SK-N-SH treated with all-trans-retinoic acid at 6 μM for 48 hours (cell line): ENCODE results near the gene MAGEA8.

Experiments used
- ATAC-seq: fragments of 200-7000 bp; cut with Tn5 transposase; 3 replicates; pipeline ENCODE4 v1.9.1; 2020; ENCODE audit warnings: mild to moderate bottlenecking, moderate library complexity
- ARNTL ChIP-seq: fragments of 450-650 bp; formaldehyde crosslinking; IDR thresholded peaks from 2 replicates; pipeline ENCODE4 v1.5.0; 2020; ENCODE audit warnings: low read depth, mild to moderate bottlenecking, moderate library complexity, borderline replicate concordance
- BACH2 ChIP-seq: fragments of 250-450 bp; sonication (Bioruptor Pico); IDR thresholded peaks from 2 replicates; pipeline ENCODE4 v1.9.0; 2021; ENCODE audit warnings: mild to moderate bottlenecking, borderline replicate concordance
- ESRRG ChIP-seq: fragments of 250-450 bp; sonication (Bioruptor Pico); IDR thresholded peaks from 2 replicates; pipeline ENCODE4 v1.6.1; 2021; ENCODE audit warnings: mild to moderate bottlenecking
- GLIS3 ChIP-seq: fragments of 250-450 bp; sonication (Bioruptor Pico); IDR thresholded peaks from 2 replicates; pipeline ENCODE4 v1.5.0; 2020; ENCODE audit warnings: mild to moderate bottlenecking, moderate library complexity
- ISL1 ChIP-seq: fragments of 250-450 bp; sonication (Bioruptor Pico); IDR thresholded peaks from 2 replicates; pipeline ENCODE4 v2.1.2; 2022; ENCODE audit warnings: mild to moderate bottlenecking, moderate library complexity
- OSR1 ChIP-seq: fragments of 250-450 bp; sonication (Bioruptor Pico); IDR thresholded peaks from 2 replicates; pipeline ENCODE4 v1.8.0; 2022; ENCODE audit warnings: moderate library complexity, mild to moderate bottlenecking, inconsistent platforms
- POU6F1 ChIP-seq: fragments of 250-450 bp; sonication (Bioruptor Pico); IDR thresholded peaks from 2 replicates; pipeline ENCODE4 v1.8.0; 2021; ENCODE audit warnings: low read depth, mild to moderate bottlenecking, moderate library complexity, borderline replicate concordance
- PPARA ChIP-seq: fragments of 250-450 bp; sonication (Bioruptor Pico); IDR thresholded peaks from 2 replicates; pipeline ENCODE4 v1.5.0; 2020; ENCODE audit warnings: mild to moderate bottlenecking, borderline replicate concordance
- RARB ChIP-seq: fragments of 250-450 bp; sonication (Bioruptor Pico); IDR thresholded peaks from 2 replicates; pipeline ENCODE4 v1.8.0; 2021; ENCODE audit warnings: mild to moderate bottlenecking, moderate library complexity
- SNAI2 ChIP-seq: fragments of 250-450 bp; sonication (Bioruptor Pico); IDR thresholded peaks from 2 replicates; pipeline ENCODE4 v1.5.0; 2020; ENCODE audit warnings: mild to moderate bottlenecking, moderate library complexity
- TCF4 ChIP-seq: fragments of 250-450 bp; sonication (Bioruptor Pico); IDR thresholded peaks from 2 replicates; pipeline ENCODE4 v1.8.0; 2021; ENCODE audit warnings: mild to moderate bottlenecking, moderate library complexity, borderline replicate concordance
- TOX ChIP-seq: fragments of 250-450 bp; sonication (Bioruptor Pico); IDR thresholded peaks from 2 replicates; pipeline ENCODE4 v1.8.0; 2021; ENCODE audit warnings: mild to moderate bottlenecking, moderate library complexity, borderline replicate concordance
- ZC3H10 ChIP-seq: fragments of 250-450 bp; sonication (Bioruptor Pico); IDR thresholded peaks from 2 replicates; pipeline ENCODE4 v1.5.1; 2021; ENCODE audit warnings: mild to moderate bottlenecking, moderate library complexity
- ZFP3 ChIP-seq: fragments of 250-450 bp; sonication (Bioruptor Pico); IDR thresholded peaks from 2 replicates; pipeline ENCODE4 v1.5.0; 2020; ENCODE audit warnings: mild to moderate bottlenecking, moderate library complexity
- ZFP30 ChIP-seq: fragments of 450-650 bp; formaldehyde crosslinking; IDR thresholded peaks from 2 replicates; pipeline ENCODE4 v1.5.0; 2022; ENCODE audit warnings: mild to moderate bottlenecking, moderate library complexity
- ZNF565 ChIP-seq: fragments of 450-650 bp; formaldehyde crosslinking; conservative IDR thresholded peaks from 2 replicates; pipeline ENCODE4 v1.5.0; 2020; ENCODE audit warnings: low read depth, mild to moderate bottlenecking, moderate library complexity
- ZNF70 ChIP-seq: fragments of 450-650 bp; formaldehyde crosslinking; IDR thresholded peaks from 2 replicates; pipeline ENCODE4 v1.5.0; 2020; ENCODE audit warnings: mild to moderate bottlenecking, moderate library complexity
- ZNF8 ChIP-seq: fragments of 450-650 bp; formaldehyde crosslinking; IDR thresholded peaks from 2 replicates; pipeline ENCODE4 v1.5.0; 2020; ENCODE audit warnings: mild to moderate bottlenecking, moderate library complexity
- TF ChIP-seq, protein P1 (sequence below): fragments of 250-450 bp; sonication (Bioruptor Pico); IDR thresholded peaks from 2 replicates; pipeline ENCODE4 v1.5.1; 2021; ENCODE audit warnings: mild to moderate bottlenecking, moderate library complexity
- TF ChIP-seq, protein P2 (sequence below): fragments of 250-450 bp; sonication (Bioruptor Pico); IDR thresholded peaks from 2 replicates; pipeline ENCODE4 v1.5.1; 2020; ENCODE audit warnings: low read depth, mild to moderate bottlenecking, moderate library complexity
- TF ChIP-seq, protein P3 (sequence below): fragments of 250-450 bp; sonication (Bioruptor Pico); IDR thresholded peaks from 2 replicates; pipeline ENCODE4 v1.5.0; 2020; ENCODE audit warnings: mild to moderate bottlenecking, moderate library complexity

The MAGEA8 gene

GRCh38 chrX:149848855-149849254 is 32.1 kb upstream of the MAGEA8 start:
- no peak for TF ChIP-seq ARNTL
- TF ChIP-seq POU6F1 (CRISPR knock-in tag) = no peak
- TF ChIP-seq GLIS3 (CRISPR knock-in tag) = no peak
- no peak for TF ChIP-seq ZNF565 (CRISPR knock-in tag)
- TF ChIP-seq RARB = no peak
- TF ChIP-seq OSR1 (CRISPR knock-in tag) = no peak
- no peak for TF ChIP-seq ZFP30 (CRISPR knock-in tag)
- ATAC-seq = no peak

DNA sequence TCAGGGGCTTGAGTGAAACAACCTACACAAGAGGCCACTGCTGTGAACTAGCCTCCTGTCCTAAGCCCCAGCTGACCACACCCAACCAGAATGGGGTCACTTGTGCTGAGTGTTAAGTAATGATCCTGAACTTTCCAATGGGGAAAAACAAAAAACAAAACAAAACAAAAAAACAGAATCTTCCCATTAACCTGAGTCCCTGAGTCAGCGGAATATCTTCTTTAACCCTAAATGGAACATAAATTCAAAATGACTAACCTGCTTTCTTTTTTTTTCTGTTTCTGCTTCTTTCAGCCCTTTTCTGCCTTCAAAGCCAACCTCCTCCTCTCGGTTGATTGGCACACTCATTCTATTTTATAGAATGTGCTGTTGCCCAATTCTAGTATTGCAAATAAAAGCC is 31.2 kb upstream of the MAGEA8 start:
- TF ChIP-seq SNAI2 (no peak), POU6F1 (CRISPR knock-in tag) (no peak), ESRRG (no peak), ZNF70 (CRISPR knock-in tag) (no peak), RARB (no peak), ZFP3 (CRISPR knock-in tag) (no peak), ISL1 (CRISPR knock-in tag) (no peak), BACH2 (CRISPR knock-in tag) (no peak), ZNF8 (CRISPR knock-in tag) (no peak), PPARA (CRISPR knock-in tag) (no peak), ARNTL (no peak), TCF4 (no peak), TOX (no peak), GLIS3 (CRISPR knock-in tag) (no peak)
- TF ChIP-seq, protein P1, sequence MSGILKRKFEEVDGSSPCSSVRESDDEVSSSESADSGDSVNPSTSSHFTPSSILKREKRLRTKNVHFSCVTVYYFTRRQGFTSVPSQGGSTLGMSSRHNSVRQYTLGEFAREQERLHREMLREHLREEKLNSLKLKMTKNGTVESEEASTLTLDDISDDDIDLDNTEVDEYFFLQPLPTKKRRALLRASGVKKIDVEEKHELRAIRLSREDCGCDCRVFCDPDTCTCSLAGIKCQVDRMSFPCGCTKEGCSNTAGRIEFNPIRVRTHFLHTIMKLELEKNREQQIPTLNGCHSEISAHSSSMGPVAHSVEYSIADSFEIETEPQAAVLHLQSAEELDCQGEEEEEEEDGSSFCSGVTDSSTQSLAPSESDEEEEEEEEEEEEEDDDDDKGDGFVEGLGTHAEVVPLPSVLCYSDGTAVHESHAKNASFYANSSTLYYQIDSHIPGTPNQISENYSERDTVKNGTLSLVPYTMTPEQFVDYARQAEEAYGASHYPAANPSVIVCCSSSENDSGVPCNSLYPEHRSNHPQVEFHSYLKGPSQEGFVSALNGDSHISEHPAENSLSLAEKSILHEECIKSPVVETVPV (CRISPR knock-in tag) = no peak
- ATAC-seq = no peak

DNA sequence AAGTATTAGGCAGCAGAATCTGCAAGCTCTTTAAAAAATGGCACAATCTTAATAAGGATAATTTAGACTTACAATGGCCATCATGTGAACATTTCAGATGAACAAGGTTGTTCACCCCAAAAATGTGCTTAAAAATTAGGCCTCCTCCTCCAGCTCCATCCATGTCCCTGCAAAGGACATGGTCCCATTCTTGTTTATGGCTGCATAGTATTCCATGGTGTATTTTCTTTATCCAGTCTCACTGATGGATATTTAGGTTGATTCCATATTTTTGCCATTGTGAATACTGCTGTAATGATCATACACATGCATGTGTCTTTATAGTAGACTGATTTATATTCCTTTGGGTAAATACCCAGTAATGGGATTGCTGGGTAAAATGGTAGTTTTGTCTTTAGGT is 29.1 kb upstream of the MAGEA8 start:
- no peak for TF ChIP-seq GLIS3 (CRISPR knock-in tag)
- TF ChIP-seq ISL1 (CRISPR knock-in tag) = no peak
- TF ChIP-seq, protein P1 (CRISPR knock-in tag) = no peak
- TF ChIP-seq ZFP3 (CRISPR knock-in tag) = no peak
- no peak for TF ChIP-seq RARB
- no peak for TF ChIP-seq TOX
- TF ChIP-seq ZFP30 (CRISPR knock-in tag) = no peak
- ATAC-seq = no peak

DNA sequence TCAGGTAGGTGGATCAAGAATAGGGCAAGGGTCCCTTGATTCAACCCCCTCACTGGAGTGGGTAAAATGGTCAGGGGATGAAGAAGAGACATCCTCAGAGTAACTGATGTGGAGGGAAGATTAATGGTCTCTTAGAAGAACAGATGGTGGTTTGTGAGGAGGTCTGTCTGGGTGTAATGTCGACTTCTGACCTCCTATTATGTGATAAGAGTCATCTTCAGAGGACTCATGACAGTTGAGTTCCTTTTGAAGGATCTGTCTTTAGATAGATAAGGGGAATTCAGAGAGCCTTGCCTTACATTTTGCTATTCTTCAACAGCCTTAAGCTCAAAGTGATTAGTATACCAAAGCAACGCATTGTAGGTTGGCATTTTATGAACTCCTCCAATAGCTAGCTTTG is 27.1 kb upstream of the MAGEA8 start:
- ATAC-seq = no peak
- no peak for TF ChIP-seq ISL1 (CRISPR knock-in tag)
- TF ChIP-seq ARNTL = no peak
- no peak for TF ChIP-seq RARB
- no peak for TF ChIP-seq ESRRG
- no peak for TF ChIP-seq POU6F1 (CRISPR knock-in tag)
- no peak for TF ChIP-seq BACH2 (CRISPR knock-in tag)
- TF ChIP-seq, protein P2, sequence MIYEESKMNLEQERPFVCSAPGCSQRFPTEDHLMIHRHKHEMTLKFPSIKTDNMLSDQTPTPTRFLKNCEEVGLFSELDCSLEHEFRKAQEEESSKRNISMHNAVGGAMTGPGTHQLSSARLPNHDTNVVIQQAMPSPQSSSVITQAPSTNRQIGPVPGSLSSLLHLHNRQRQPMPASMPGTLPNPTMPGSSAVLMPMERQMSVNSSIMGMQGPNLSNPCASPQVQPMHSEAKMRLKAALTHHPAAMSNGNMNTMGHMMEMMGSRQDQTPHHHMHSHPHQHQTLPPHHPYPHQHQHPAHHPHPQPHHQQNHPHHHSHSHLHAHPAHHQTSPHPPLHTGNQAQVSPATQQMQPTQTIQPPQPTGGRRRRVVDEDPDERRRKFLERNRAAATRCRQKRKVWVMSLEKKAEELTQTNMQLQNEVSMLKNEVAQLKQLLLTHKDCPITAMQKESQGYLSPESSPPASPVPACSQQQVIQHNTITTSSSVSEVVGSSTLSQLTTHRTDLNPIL (CRISPR knock-in tag) = no peak
- TF ChIP-seq TOX = no peak
- TF ChIP-seq, protein P1 (CRISPR knock-in tag) = no peak
- TF ChIP-seq, protein P3, sequence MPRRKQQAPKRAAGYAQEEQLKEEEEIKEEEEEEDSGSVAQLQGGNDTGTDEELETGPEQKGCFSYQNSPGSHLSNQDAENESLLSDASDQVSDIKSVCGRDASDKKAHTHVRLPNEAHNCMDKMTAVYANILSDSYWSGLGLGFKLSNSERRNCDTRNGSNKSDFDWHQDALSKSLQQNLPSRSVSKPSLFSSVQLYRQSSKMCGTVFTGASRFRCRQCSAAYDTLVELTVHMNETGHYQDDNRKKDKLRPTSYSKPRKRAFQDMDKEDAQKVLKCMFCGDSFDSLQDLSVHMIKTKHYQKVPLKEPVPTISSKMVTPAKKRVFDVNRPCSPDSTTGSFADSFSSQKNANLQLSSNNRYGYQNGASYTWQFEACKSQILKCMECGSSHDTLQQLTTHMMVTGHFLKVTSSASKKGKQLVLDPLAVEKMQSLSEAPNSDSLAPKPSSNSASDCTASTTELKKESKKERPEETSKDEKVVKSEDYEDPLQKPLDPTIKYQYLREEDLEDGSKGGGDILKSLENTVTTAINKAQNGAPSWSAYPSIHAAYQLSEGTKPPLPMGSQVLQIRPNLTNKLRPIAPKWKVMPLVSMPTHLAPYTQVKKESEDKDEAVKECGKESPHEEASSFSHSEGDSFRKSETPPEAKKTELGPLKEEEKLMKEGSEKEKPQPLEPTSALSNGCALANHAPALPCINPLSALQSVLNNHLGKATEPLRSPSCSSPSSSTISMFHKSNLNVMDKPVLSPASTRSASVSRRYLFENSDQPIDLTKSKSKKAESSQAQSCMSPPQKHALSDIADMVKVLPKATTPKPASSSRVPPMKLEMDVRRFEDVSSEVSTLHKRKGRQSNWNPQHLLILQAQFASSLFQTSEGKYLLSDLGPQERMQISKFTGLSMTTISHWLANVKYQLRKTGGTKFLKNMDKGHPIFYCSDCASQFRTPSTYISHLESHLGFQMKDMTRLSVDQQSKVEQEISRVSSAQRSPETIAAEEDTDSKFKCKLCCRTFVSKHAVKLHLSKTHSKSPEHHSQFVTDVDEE (CRISPR knock-in tag) = no peak
- TF ChIP-seq ZNF70 (CRISPR knock-in tag) = no peak
- no peak for TF ChIP-seq ZC3H10 (CRISPR knock-in tag)
- TF ChIP-seq TCF4 = no peak
